WTC11 (cell line): Measurements from ENCODE around the gene ZNHIT2. TPM values are rescaled to one million over a fixed set of nuclear protein-coding genes. Genes with fewer than 3 reads are reported as not detected.

Source experiments
- AFF4 ChIP-seq: sonication (generic); formaldehyde crosslinking; IDR thresholded peaks from 2 replicates; pipeline ENCODE4 v1.8.1; 2023; ENCODE audit warnings: mild to moderate bottlenecking, missing genetic modification reagents, borderline replicate concordance
- ATF1 ChIP-seq: sonication (generic); formaldehyde crosslinking; IDR thresholded peaks from 2 replicates; pipeline ENCODE4 v1.8.1; 2023; ENCODE audit warnings: mild to moderate bottlenecking, moderate library complexity, missing genetic modification reagents
- ATF2 ChIP-seq: sonication (generic); formaldehyde crosslinking; IDR thresholded peaks from 2 replicates; pipeline ENCODE4 v1.8.1; 2022; ENCODE audit warnings: low read depth, missing genetic modification reagents, borderline replicate concordance
- CREB1 ChIP-seq: sonication (generic); formaldehyde crosslinking; IDR thresholded peaks from 2 replicates; pipeline ENCODE4 v1.8.0; 2023; ENCODE audit warnings: mild to moderate bottlenecking, missing genetic modification reagents
- E2F4 ChIP-seq: sonication (generic); formaldehyde crosslinking; IDR thresholded peaks from 2 replicates; pipeline ENCODE4 v1.8.1; 2022; ENCODE audit warnings: low read depth, mild to moderate bottlenecking, moderate library complexity, missing genetic modification reagents, borderline replicate concordance
- ELF4 ChIP-seq: sonication (generic); formaldehyde crosslinking; IDR thresholded peaks from 2 replicates; pipeline ENCODE4 v1.8.1; 2022; ENCODE audit warnings: low read depth, mild to moderate bottlenecking, moderate library complexity, missing genetic modification reagents
- FOXJ3 ChIP-seq: sonication (generic); formaldehyde crosslinking; IDR thresholded peaks from 2 replicates; pipeline ENCODE4 v1.9.0; 2021; ENCODE audit warnings: missing genetic modification reagents, mild to moderate bottlenecking, borderline replicate concordance
- FOXP4 ChIP-seq: sonication (generic); formaldehyde crosslinking; IDR thresholded peaks from 2 replicates; pipeline ENCODE4 v1.8.0; 2022; ENCODE audit warnings: mild to moderate bottlenecking, missing genetic modification reagents
- MAX ChIP-seq: sonication (generic); formaldehyde crosslinking; IDR thresholded peaks from 2 replicates; pipeline ENCODE4 v1.8.0; 2022; ENCODE audit warnings: mild to moderate bottlenecking, missing genetic modification reagents
- MXD4 ChIP-seq: fragments of 250-450 bp; sonication (Bioruptor Pico); IDR thresholded peaks from 2 replicates; pipeline ENCODE4 v1.8.0; 2021; ENCODE audit warnings: mild to moderate bottlenecking, moderate library complexity, borderline replicate concordance
- MYBL2 ChIP-seq: sonication (generic); formaldehyde crosslinking; IDR thresholded peaks from 2 replicates; pipeline ENCODE4 v1.8.1; 2023; ENCODE audit warnings: mild to moderate bottlenecking, moderate library complexity, missing genetic modification reagents
- NR2C2 ChIP-seq: sonication (generic); formaldehyde crosslinking; IDR thresholded peaks from 2 replicates; pipeline ENCODE4 v1.8.0; 2022; ENCODE audit warnings: mild to moderate bottlenecking, missing genetic modification reagents
- OVOL2 ChIP-seq: fragments of 250-450 bp; sonication (Bioruptor Pico); IDR thresholded peaks from 2 replicates; pipeline ENCODE4 v1.9.0; 2021; ENCODE audit warnings: mild to moderate bottlenecking, borderline replicate concordance
- SOX15 ChIP-seq: fragments of 250-450 bp; sonication (Bioruptor Pico); IDR thresholded peaks from 2 replicates; pipeline ENCODE4 v1.9.0; 2021; ENCODE audit warnings: mild to moderate bottlenecking
- TCF7 ChIP-seq: sonication (generic); formaldehyde crosslinking; IDR thresholded peaks from 2 replicates; pipeline ENCODE4 v1.8.0; 2022; ENCODE audit warnings: mild to moderate bottlenecking, low read depth, missing genetic modification reagents, moderate library complexity
- TEAD4 ChIP-seq: sonication (generic); formaldehyde crosslinking; IDR thresholded peaks from 2 replicates; pipeline ENCODE4 v1.8.0; 2022; ENCODE audit warnings: mild to moderate bottlenecking, missing genetic modification reagents
- USF1 ChIP-seq: sonication (generic); formaldehyde crosslinking; IDR thresholded peaks from 2 replicates; pipeline ENCODE4 v1.8.0; 2022; ENCODE audit warnings: mild to moderate bottlenecking, missing genetic modification reagents
- ZNF121 ChIP-seq: sonication (generic); formaldehyde crosslinking; IDR thresholded peaks from 2 replicates; pipeline ENCODE4 v1.8.0; 2023; ENCODE audit warnings: missing genetic modification reagents
- ZNF138 ChIP-seq: sonication (generic); formaldehyde crosslinking; conservative IDR thresholded peaks from 2 replicates; pipeline ENCODE4 v1.8.1; 2022; ENCODE audit warnings: mild to moderate bottlenecking, moderate library complexity, missing genetic modification reagents
- ZNF317 ChIP-seq: sonication (generic); formaldehyde crosslinking; IDR thresholded peaks from 2 replicates; pipeline ENCODE4 v1.8.1; 2023; ENCODE audit warnings: low read depth, mild to moderate bottlenecking, moderate library complexity, missing genetic modification reagents, borderline replicate concordance
- ZNF532 ChIP-seq: fragments of 250-450 bp; sonication (Bioruptor Pico); IDR thresholded peaks from 2 replicates; pipeline ENCODE4 v1.9.0; 2021; ENCODE audit warnings: mild to moderate bottlenecking, borderline replicate concordance
- ZNF671 ChIP-seq: fragments of 250-450 bp; sonication (Bioruptor Pico); IDR thresholded peaks from 2 replicates; pipeline ENCODE4 v1.8.0; 2021; ENCODE audit warnings: mild to moderate bottlenecking
- total RNA-seq: library from RNA; stranded (reverse); gene quantifications from 3 replicates; pipeline ENCODE4 v1.2.3, GENCODE V29; 2021

ZNHIT2 gene
- total RNA-seq, 1 experiment from 2014 or later, result 16.7 TPM

- no peak for TF ChIP-seq CREB1
- no peak for TF ChIP-seq ATF1 (CRISPR knock-in tag)
- TF ChIP-seq TCF7 (CRISPR knock-in tag), result no peak
- no peak for TF ChIP-seq MXD4 (CRISPR knock-in tag)
- TF ChIP-seq AFF4 (CRISPR knock-in tag), result no peak
- no peak for TF ChIP-seq ZNF121 (CRISPR knock-in tag)
- 0 out of 2 replicates have a peak, but pooled peaks have one; percentile 22 for TF ChIP-seq ZNF671 (CRISPR knock-in tag)
- no peak for TF ChIP-seq FOXJ3 (CRISPR knock-in tag)
- TF ChIP-seq ZNF532, result 0 out of 2 replicates have a peak, but pooled peaks have one; percentile 46
- peak; percentile 91 for TF ChIP-seq NR2C2
- TF ChIP-seq SOX15, result no peak
- TF ChIP-seq TEAD4, result no peak
- TF ChIP-seq E2F4, result no peak
- TF ChIP-seq ZNF317 (CRISPR knock-in tag), result no peak
- no peak for TF ChIP-seq ATF2 (CRISPR knock-in tag)
- TF ChIP-seq USF1 (CRISPR knock-in tag), result no peak
- peak; percentile 79; the same call in 1 of the 2 replicates for TF ChIP-seq OVOL2 (CRISPR knock-in tag)
- TF ChIP-seq ELF4 (CRISPR knock-in tag), result peak; percentile 69; the same call in 1 of the 2 replicates
- 0 out of 2 replicates have a peak, but pooled peaks have one; percentile 59 for TF ChIP-seq FOXP4 (CRISPR knock-in tag)
- no peak for TF ChIP-seq MYBL2 (CRISPR knock-in tag)
- no peak for TF ChIP-seq ZNF138 (CRISPR knock-in tag)
- no peak; the same call in 1 of the 2 replicates for TF ChIP-seq MAX (CRISPR knock-in tag)
These were observed 21.3 kb downstream of the ZNHIT2 start, which contains the start of gene VPS51 (continued) for GRCh38 chr11:65095974-65096806.
